DOHH2 (cell line): ENCODE data around the gene HEPHL1.
"Not testable (repeated sequence)": the region's sequence is repeated elsewhere in the genome, so short reads cannot be mapped to it uniquely, and the experiment has no call there.

Experiments
- CTCF ChIP-seq: fragments of 200-600 bp; sonication (generic); IDR thresholded peaks from one replicate; pipeline ENCODE4 v1.5.1; 2014; ENCODE audit warnings: antibody characterized with exemption, mild to moderate bottlenecking, low read depth, low read length; ENCODE audit not compliant: poor library complexity, severe bottlenecking
- EZH2phosphoT487 ChIP-seq: fragments of 200-600 bp; sonication (generic); IDR thresholded peaks from 2 replicates; pipeline ENCODE4 v1.6.1; 2017; ENCODE audit warnings: borderline replicate concordance, mild to moderate bottlenecking, antibody characterized with exemption, low read length, moderate library complexity, mixed read lengths

GRCh38 chr11:93973322-93974051 is 47.7 kb upstream of the HEPHL1 start:
- TF ChIP-seq CTCF, EZH2phosphoT487: not testable (repeated sequence)
